Neural cell (in vitro differentiated cells): ENCODE results near the gene COG8.

Experiments
- EP300 ChIP-seq: fragments of 450-650 bp; conservative IDR thresholded peaks from 2 replicates; pipeline ENCODE4 v1.6.1; 2014; ENCODE audit warnings: antibody characterized with exemption, mild to moderate bottlenecking, moderate library complexity; ENCODE audit not compliant: poor library complexity, severe bottlenecking
- EZH2 ChIP-seq: fragments of 200-600, 300-800 bp; shearing (Covaris generic), sonication (generic); IDR thresholded peaks from 2 replicates; pipeline ENCODE4 v1.6.1; 2014; ENCODE audit warnings: antibody characterized with exemption, low read length, borderline replicate concordance, mild to moderate bottlenecking; ENCODE audit not compliant: insufficient read depth, poor library complexity, severe bottlenecking
- MXI1 ChIP-seq: fragments of 450-650 bp; conservative IDR thresholded peaks from 2 replicates; pipeline ENCODE4 v1.6.1; 2014; ENCODE audit warnings: antibody characterized with exemption, mild to moderate bottlenecking; ENCODE audit not compliant: poor library complexity, severe bottlenecking
- POLR2AphosphoS5 ChIP-seq: IDR thresholded peaks from 2 replicates; pipeline ENCODE4 v1.6.1; 2012
- RAD21 ChIP-seq: fragments of 450-650 bp; conservative IDR thresholded peaks from 2 replicates; pipeline ENCODE4 v1.6.1; 2014; ENCODE audit warnings: antibody characterized with exemption, mild to moderate bottlenecking, moderate library complexity
- SMC3 ChIP-seq: fragments of 450-650 bp; conservative IDR thresholded peaks from 2 replicates; pipeline ENCODE4 v1.6.1; 2014; ENCODE audit warnings: antibody characterized with exemption, mild to moderate bottlenecking, moderate library complexity; ENCODE audit not compliant: poor library complexity
- TAF1 ChIP-seq: IDR thresholded peaks from 2 replicates; pipeline ENCODE4 v1.6.1; 2012; ENCODE audit warnings: low read depth
- TF ChIP-seq, protein P1 (sequence below): IDR thresholded peaks from 2 replicates; pipeline ENCODE4 v1.6.1; 2012; ENCODE audit warnings: borderline replicate concordance
- TF ChIP-seq, protein P2 (sequence below): fragments of 450-650 bp; IDR thresholded peaks from 2 replicates; pipeline ENCODE4 v1.5.1; 2014; ENCODE audit warnings: antibody characterized with exemption, mild to moderate bottlenecking, moderate library complexity; ENCODE audit not compliant: poor library complexity, severe bottlenecking

- TF ChIP-seq, protein P1, sequence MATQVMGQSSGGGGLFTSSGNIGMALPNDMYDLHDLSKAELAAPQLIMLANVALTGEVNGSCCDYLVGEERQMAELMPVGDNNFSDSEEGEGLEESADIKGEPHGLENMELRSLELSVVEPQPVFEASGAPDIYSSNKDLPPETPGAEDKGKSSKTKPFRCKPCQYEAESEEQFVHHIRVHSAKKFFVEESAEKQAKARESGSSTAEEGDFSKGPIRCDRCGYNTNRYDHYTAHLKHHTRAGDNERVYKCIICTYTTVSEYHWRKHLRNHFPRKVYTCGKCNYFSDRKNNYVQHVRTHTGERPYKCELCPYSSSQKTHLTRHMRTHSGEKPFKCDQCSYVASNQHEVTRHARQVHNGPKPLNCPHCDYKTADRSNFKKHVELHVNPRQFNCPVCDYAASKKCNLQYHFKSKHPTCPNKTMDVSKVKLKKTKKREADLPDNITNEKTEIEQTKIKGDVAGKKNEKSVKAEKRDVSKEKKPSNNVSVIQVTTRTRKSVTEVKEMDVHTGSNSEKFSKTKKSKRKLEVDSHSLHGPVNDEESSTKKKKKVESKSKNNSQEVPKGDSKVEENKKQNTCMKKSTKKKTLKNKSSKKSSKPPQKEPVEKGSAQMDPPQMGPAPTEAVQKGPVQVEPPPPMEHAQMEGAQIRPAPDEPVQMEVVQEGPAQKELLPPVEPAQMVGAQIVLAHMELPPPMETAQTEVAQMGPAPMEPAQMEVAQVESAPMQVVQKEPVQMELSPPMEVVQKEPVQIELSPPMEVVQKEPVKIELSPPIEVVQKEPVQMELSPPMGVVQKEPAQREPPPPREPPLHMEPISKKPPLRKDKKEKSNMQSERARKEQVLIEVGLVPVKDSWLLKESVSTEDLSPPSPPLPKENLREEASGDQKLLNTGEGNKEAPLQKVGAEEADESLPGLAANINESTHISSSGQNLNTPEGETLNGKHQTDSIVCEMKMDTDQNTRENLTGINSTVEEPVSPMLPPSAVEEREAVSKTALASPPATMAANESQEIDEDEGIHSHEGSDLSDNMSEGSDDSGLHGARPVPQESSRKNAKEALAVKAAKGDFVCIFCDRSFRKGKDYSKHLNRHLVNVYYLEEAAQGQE = no peak
- TF ChIP-seq, protein P2, sequence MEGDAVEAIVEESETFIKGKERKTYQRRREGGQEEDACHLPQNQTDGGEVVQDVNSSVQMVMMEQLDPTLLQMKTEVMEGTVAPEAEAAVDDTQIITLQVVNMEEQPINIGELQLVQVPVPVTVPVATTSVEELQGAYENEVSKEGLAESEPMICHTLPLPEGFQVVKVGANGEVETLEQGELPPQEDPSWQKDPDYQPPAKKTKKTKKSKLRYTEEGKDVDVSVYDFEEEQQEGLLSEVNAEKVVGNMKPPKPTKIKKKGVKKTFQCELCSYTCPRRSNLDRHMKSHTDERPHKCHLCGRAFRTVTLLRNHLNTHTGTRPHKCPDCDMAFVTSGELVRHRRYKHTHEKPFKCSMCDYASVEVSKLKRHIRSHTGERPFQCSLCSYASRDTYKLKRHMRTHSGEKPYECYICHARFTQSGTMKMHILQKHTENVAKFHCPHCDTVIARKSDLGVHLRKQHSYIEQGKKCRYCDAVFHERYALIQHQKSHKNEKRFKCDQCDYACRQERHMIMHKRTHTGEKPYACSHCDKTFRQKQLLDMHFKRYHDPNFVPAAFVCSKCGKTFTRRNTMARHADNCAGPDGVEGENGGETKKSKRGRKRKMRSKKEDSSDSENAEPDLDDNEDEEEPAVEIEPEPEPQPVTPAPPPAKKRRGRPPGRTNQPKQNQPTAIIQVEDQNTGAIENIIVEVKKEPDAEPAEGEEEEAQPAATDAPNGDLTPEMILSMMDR = no peak
- no peak for TF ChIP-seq RAD21
- no peak for TF ChIP-seq POLR2AphosphoS5
- TF ChIP-seq EP300 = no peak
- no peak for TF ChIP-seq MXI1
- TF ChIP-seq EZH2 = no peak
- no peak for TF ChIP-seq SMC3
- TF ChIP-seq TAF1 = no peak
Measured at GRCh38 chr16:69307091-69307490, 32.3 kb downstream of the COG8 start.
